Measurements from ENCODE around the gene PGAM4.
"Not testable (repeated sequence)": the region's sequence is repeated elsewhere in the genome, so short reads cannot be mapped to it uniquely, and the experiment has no call there.

The PGAM4 gene

GRCh38 chrX:77953708-77954107, 15.7 kb downstream of the PGAM4 start:
- no peaks in the 10 kb centered on the region for H3K27me3 ChIP-seq (ENCODE audit: control insufficient read depth in 1 of 2, insufficient read depth in 2 of 2, low read length in 2 of 2)
- peaks cover 0 to 4% of the 10 kb centered on the region in 2 donors for H3K9me3 ChIP-seq (ENCODE audit: control insufficient read depth in 2 of 2, low read length in 2 of 2)
- no peaks in the 10 kb centered on the region for H3K36me3 ChIP-seq (ENCODE audit: control insufficient read depth in 2 of 2, insufficient read depth in 2 of 2, low read length in 2 of 2)
- no peak overlapping the region for H3K27ac ChIP-seq (ENCODE audit: low read length)
- no peak overlapping the region for H3K9ac ChIP-seq (ENCODE audit: low read length in 2 of 2)
- no peaks in the 10 kb centered on the region for H3K4me1 ChIP-seq (ENCODE audit: control insufficient read depth, insufficient read depth, low read length)
- no peak overlapping the region for H3K4me3 ChIP-seq (ENCODE audit: low read length in 2 of 2)

GRCh38 chrX:77953302-77953701, 16.1 kb downstream of the PGAM4 start:
- H3K27ac ChIP-seq (ENCODE audit: low read length) = no peak overlapping the region
- no peaks in the 10 kb centered on the region for H3K36me3 ChIP-seq (ENCODE audit: control insufficient read depth in 2 of 2, insufficient read depth in 2 of 2, low read length in 2 of 2)
- no peak overlapping the region for H3K9ac ChIP-seq (ENCODE audit: low read length in 2 of 2)
- no peak overlapping the region for H3K4me3 ChIP-seq (ENCODE audit: low read length in 2 of 2)
- no peaks in the 10 kb centered on the region for H3K27me3 ChIP-seq (ENCODE audit: control insufficient read depth in 1 of 2, insufficient read depth in 2 of 2, low read length in 2 of 2)
- no peaks in the 10 kb centered on the region for H3K4me1 ChIP-seq (ENCODE audit: control insufficient read depth, insufficient read depth, low read length)
- peaks cover 0 to 4% of the 10 kb centered on the region in 2 donors for H3K9me3 ChIP-seq (ENCODE audit: control insufficient read depth in 2 of 2, low read length in 2 of 2)

GRCh38 chrX:77952173-77952572, 17.3 kb downstream of the PGAM4 start:
- H3K27me3 ChIP-seq (ENCODE audit: control insufficient read depth in 1 of 2, insufficient read depth in 2 of 2, low read length in 2 of 2) = no peaks in the 10 kb centered on the region
- H3K27ac ChIP-seq (ENCODE audit: low read length) = no peak overlapping the region
- no peaks in the 10 kb centered on the region for H3K9me3 ChIP-seq (ENCODE audit: control insufficient read depth in 2 of 2, low read length in 2 of 2)
- no peak overlapping the region for H3K4me3 ChIP-seq (ENCODE audit: low read length in 2 of 2)
- H3K36me3 ChIP-seq (ENCODE audit: control insufficient read depth in 2 of 2, insufficient read depth in 2 of 2, low read length in 2 of 2) = no peaks in the 10 kb centered on the region
- no peaks in the 10 kb centered on the region for H3K4me1 ChIP-seq (ENCODE audit: control insufficient read depth, insufficient read depth, low read length)
- no peak overlapping the region for H3K9ac ChIP-seq (ENCODE audit: low read length in 2 of 2)

- Histone ChIP-seq H3K4me3 (ENCODE audit: low read length in 2 of 2) (no peak overlapping the region), H3K27me3 (ENCODE audit: control insufficient read depth in 1 of 2, insufficient read depth in 2 of 2, low read length in 2 of 2) (no peaks in the 10 kb centered on the region), H3K9ac (ENCODE audit: low read length in 2 of 2) (no peak overlapping the region)
Observed at GRCh38 chrX:77949840-77950239, 19.6 kb downstream of the PGAM4 start.

DNA sequence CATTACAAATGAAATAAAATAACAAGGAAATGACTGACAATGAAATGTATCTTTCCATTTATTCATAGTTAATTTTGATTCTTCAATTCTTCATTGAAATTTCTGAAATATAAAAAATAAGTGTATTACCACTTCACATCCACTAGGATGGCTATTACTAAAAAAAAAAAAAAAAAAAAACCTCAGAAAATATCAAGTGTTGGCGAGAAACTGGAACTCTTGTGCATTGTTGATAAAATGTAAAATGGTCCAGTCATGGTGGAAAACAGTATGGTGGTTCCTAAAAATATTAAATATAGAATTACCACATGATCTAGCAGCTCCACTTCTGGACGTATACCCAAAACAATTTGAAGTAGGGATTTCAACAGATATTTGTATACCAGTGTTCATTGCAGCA, 22.9 kb downstream of the PGAM4 start:
- H3K4me3 ChIP-seq (ENCODE audit: low read length in 2 of 2) = no peak overlapping the region

More at GRCh38 chrX:77949840-77950239, 19.6 kb downstream of the PGAM4 start:
- no peak overlapping the region for H3K27ac ChIP-seq (ENCODE audit: low read length)
- no peaks in the 10 kb centered on the region for H3K36me3 ChIP-seq (ENCODE audit: control insufficient read depth in 2 of 2, insufficient read depth in 2 of 2, low read length in 2 of 2)
- H3K4me1 ChIP-seq (ENCODE audit: control insufficient read depth, insufficient read depth, low read length) = no peaks in the 10 kb centered on the region
- H3K9me3 ChIP-seq (ENCODE audit: control insufficient read depth in 2 of 2, low read length in 2 of 2) = no peaks in the 10 kb centered on the region

GRCh38 chrX:77945910-77946545, 23.4 kb downstream of the PGAM4 start:
- H3K27me3 ChIP-seq (ENCODE audit: control insufficient read depth in 1 of 2, insufficient read depth in 2 of 2, low read length in 2 of 2) = no peaks in the 10 kb centered on the region
- H3K4me3 ChIP-seq (ENCODE audit: low read length in 2 of 2) = no peak overlapping the region
- H3K4me1 ChIP-seq (ENCODE audit: control insufficient read depth, insufficient read depth, low read length) = no peaks in the 10 kb centered on the region
- no peak overlapping the region for H3K9ac ChIP-seq (ENCODE audit: low read length in 2 of 2)
- no peaks in the 10 kb centered on the region for H3K9me3 ChIP-seq (ENCODE audit: control insufficient read depth in 2 of 2, low read length in 2 of 2)
- no peak overlapping the region for H3K27ac ChIP-seq (ENCODE audit: low read length)
- no peaks in the 10 kb centered on the region for H3K36me3 ChIP-seq (ENCODE audit: control insufficient read depth in 2 of 2, insufficient read depth in 2 of 2, low read length in 2 of 2)

More for the DNA sequence above, 22.9 kb downstream of the PGAM4 start:
- no peak overlapping the region for H3K9ac ChIP-seq (ENCODE audit: low read length in 2 of 2)
- H3K4me1 ChIP-seq (ENCODE audit: control insufficient read depth, insufficient read depth, low read length) = no peaks in the 10 kb centered on the region
- H3K9me3 ChIP-seq (ENCODE audit: control insufficient read depth in 2 of 2, low read length in 2 of 2) = no peaks in the 10 kb centered on the region
- H3K36me3 ChIP-seq (ENCODE audit: control insufficient read depth in 2 of 2, insufficient read depth in 2 of 2, low read length in 2 of 2) = no peaks in the 10 kb centered on the region
- H3K27me3 ChIP-seq (ENCODE audit: control insufficient read depth in 1 of 2, insufficient read depth in 2 of 2, low read length in 2 of 2) = no peaks in the 10 kb centered on the region
- no peak overlapping the region for H3K27ac ChIP-seq (ENCODE audit: low read length)

DNA sequence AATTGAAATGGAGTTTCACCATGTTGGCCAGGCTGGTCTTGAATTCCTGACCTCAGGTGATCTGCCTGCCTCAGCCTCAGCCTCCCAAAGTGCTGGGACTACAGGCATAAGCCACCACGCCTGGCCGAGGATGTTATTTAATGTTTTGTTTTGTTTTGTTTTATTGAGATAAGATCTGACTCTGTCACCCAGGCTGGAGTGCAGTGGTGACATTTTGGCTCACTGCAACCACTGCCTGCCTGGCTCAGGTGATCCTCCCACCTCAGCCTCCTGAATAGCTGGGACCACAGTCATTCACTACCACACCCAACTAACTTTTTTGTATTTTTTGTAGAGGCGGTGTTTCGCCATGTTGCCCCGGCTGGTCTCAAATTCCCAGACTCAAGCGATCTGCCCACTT, 24.4 kb downstream of the PGAM4 start:
- not testable (repeated sequence) for H3K9ac ChIP-seq (ENCODE audit: low read length in 2 of 2); H3K36me3 ChIP-seq (ENCODE audit: control insufficient read depth in 2 of 2, insufficient read depth in 2 of 2, low read length in 2 of 2); H3K27ac ChIP-seq (ENCODE audit: low read length); H3K4me1 ChIP-seq (ENCODE audit: control insufficient read depth, insufficient read depth, low read length); H3K27me3 ChIP-seq (ENCODE audit: control insufficient read depth in 1 of 2, insufficient read depth in 2 of 2, low read length in 2 of 2); H3K4me3 ChIP-seq (ENCODE audit: low read length in 2 of 2); H3K9me3 ChIP-seq (ENCODE audit: control insufficient read depth in 2 of 2, low read length in 2 of 2)

GRCh38 chrX:77938083-77938680, 31.3 kb downstream of the PGAM4 start:
- no peaks in the 10 kb centered on the region for H3K36me3 ChIP-seq (ENCODE audit: control insufficient read depth in 2 of 2, insufficient read depth in 2 of 2, low read length in 2 of 2)
- no peak overlapping the region for H3K4me3 ChIP-seq (ENCODE audit: low read length in 2 of 2)
- H3K27me3 ChIP-seq (ENCODE audit: control insufficient read depth in 1 of 2, insufficient read depth in 2 of 2, low read length in 2 of 2) = peaks cover 0 to 2% of the 10 kb centered on the region in 2 donors
- no peaks in the 10 kb centered on the region for H3K4me1 ChIP-seq (ENCODE audit: control insufficient read depth, insufficient read depth, low read length)
- H3K27ac ChIP-seq (ENCODE audit: low read length) = no peak overlapping the region
- no peaks in the 10 kb centered on the region for H3K9me3 ChIP-seq (ENCODE audit: control insufficient read depth in 2 of 2, low read length in 2 of 2)
- H3K9ac ChIP-seq (ENCODE audit: low read length in 2 of 2) = no peak overlapping the region

- Histone ChIP-seq H3K36me3 (ENCODE audit: control insufficient read depth in 2 of 2, insufficient read depth in 2 of 2, low read length in 2 of 2) (no peaks in the 10 kb centered on the region), H3K9me3 (ENCODE audit: control insufficient read depth in 2 of 2, low read length in 2 of 2) (no peaks in the 10 kb centered on the region), H3K9ac (ENCODE audit: low read length in 2 of 2) (no peak overlapping the region)
Observed at GRCh38 chrX:77937291-77937690, 32.1 kb downstream of the PGAM4 start.

DNA sequence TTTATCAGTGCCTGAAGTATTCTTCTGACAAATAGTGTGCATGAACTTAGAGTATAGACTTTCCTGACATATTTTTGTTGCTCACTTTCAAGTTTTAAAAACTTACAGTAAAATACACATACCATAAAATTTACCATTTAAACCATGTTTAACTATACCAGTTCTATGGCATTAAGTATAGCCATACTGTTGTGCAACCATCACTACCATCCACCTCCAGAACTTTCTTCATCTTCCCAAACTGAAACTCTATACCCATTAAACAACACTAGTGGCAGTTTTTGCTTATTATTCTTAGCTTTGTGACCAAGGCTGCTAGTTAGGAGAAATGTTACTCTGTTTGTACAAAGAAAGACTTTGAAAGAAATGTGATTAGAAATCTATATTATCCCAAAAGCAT, 33.1 kb downstream of the PGAM4 start:
- Histone ChIP-seq H3K4me1 (ENCODE audit: control insufficient read depth, insufficient read depth, low read length) (no peaks in the 10 kb centered on the region), H3K27ac (ENCODE audit: low read length) (no peak overlapping the region), H3K4me3 (ENCODE audit: low read length in 2 of 2) (no peak overlapping the region), H3K36me3 (ENCODE audit: control insufficient read depth in 2 of 2, insufficient read depth in 2 of 2, low read length in 2 of 2) (no peaks in the 10 kb centered on the region), H3K9ac (ENCODE audit: low read length in 2 of 2) (no peak overlapping the region), H3K9me3 (ENCODE audit: control insufficient read depth in 2 of 2, low read length in 2 of 2) (no peaks in the 10 kb centered on the region), H3K27me3 (ENCODE audit: control insufficient read depth in 1 of 2, insufficient read depth in 2 of 2, low read length in 2 of 2) (peaks cover 0 to 2% of the 10 kb centered on the region in 2 donors)

More at GRCh38 chrX:77937291-77937690, 32.1 kb downstream of the PGAM4 start:
- no peaks in the 10 kb centered on the region for H3K4me1 ChIP-seq (ENCODE audit: control insufficient read depth, insufficient read depth, low read length)
- H3K27me3 ChIP-seq (ENCODE audit: control insufficient read depth in 1 of 2, insufficient read depth in 2 of 2, low read length in 2 of 2) = peaks cover 0 to 2% of the 10 kb centered on the region in 2 donors
- H3K4me3 ChIP-seq (ENCODE audit: low read length in 2 of 2) = no peak overlapping the region
- H3K27ac ChIP-seq (ENCODE audit: low read length) = no peak overlapping the region

GRCh38 chrX:77935886-77936285, 33.6 kb downstream of the PGAM4 start:
- H3K36me3 ChIP-seq (ENCODE audit: control insufficient read depth in 2 of 2, insufficient read depth in 2 of 2, low read length in 2 of 2) = no peaks in the 10 kb centered on the region
- no peak overlapping the region for H3K4me3 ChIP-seq (ENCODE audit: low read length in 2 of 2)
- no peaks in the 10 kb centered on the region for H3K9me3 ChIP-seq (ENCODE audit: control insufficient read depth in 2 of 2, low read length in 2 of 2)
- no peak overlapping the region for H3K27ac ChIP-seq (ENCODE audit: low read length)
- H3K27me3 ChIP-seq (ENCODE audit: control insufficient read depth in 1 of 2, insufficient read depth in 2 of 2, low read length in 2 of 2) = peaks cover 0 to 2% of the 10 kb centered on the region in 2 donors
- no peaks in the 10 kb centered on the region for H3K4me1 ChIP-seq (ENCODE audit: control insufficient read depth, insufficient read depth, low read length)
- H3K9ac ChIP-seq (ENCODE audit: low read length in 2 of 2) = no peak overlapping the region

All from stomach smooth muscle (tissue), 2 donors.